Measurements from ENCODE around the gene KBTBD12.

Gene KBTBD12

GRCh38 chr3:127915937-127916493, 983 bp downstream of the KBTBD12 start:
- Histone ChIP-seq H3K9me3 (ENCODE audit: control insufficient read depth, low read length) (no peaks in the 10 kb centered on the region), H3K36me3 (ENCODE audit: control insufficient read depth, insufficient read depth, low read length) (no peaks in the 10 kb centered on the region), H3K4me3 (ENCODE audit: insufficient read depth, low read depth, low read length, poor library complexity, severe bottlenecking) (no peak overlapping the region), H3K27ac (ENCODE audit: insufficient read depth, low read length, poor library complexity, severe bottlenecking) (no peak overlapping the region), H3K27me3 (replicated peaks; ENCODE audit: control insufficient read depth, insufficient read depth, low read length, poor library complexity, severe bottlenecking) (peaks cover 5% of the 10 kb centered on the region), H3K4me1 (ENCODE audit: control insufficient read depth, insufficient read depth, low read length, poor library complexity, severe bottlenecking) (no peaks in the 10 kb centered on the region)
- DNase-seq: no peak

GRCh38 chr3:127920738-127921137, 5.7 kb downstream of the KBTBD12 start:
- Histone ChIP-seq H3K27ac (ENCODE audit: insufficient read depth, low read length, poor library complexity, severe bottlenecking) (no peak overlapping the region), H3K27me3 (replicated peaks; ENCODE audit: control insufficient read depth, insufficient read depth, low read length, poor library complexity, severe bottlenecking) (no peaks in the 10 kb centered on the region), H3K36me3 (ENCODE audit: control insufficient read depth, insufficient read depth, low read length) (no peaks in the 10 kb centered on the region)

GRCh38 chr3:127923611-127924010, 8.6 kb downstream of the KBTBD12 start:
- H3K9me3 ChIP-seq (ENCODE audit: control insufficient read depth, low read length): no peaks in the 10 kb centered on the region
- H3K36me3 ChIP-seq (ENCODE audit: control insufficient read depth, insufficient read depth, low read length): no peaks in the 10 kb centered on the region
- no peaks in the 10 kb centered on the region for H3K27me3 ChIP-seq (replicated peaks; ENCODE audit: control insufficient read depth, insufficient read depth, low read length, poor library complexity, severe bottlenecking)
- DNase-seq: no peak
- H3K4me1 ChIP-seq (ENCODE audit: control insufficient read depth, insufficient read depth, low read length, poor library complexity, severe bottlenecking): no peaks in the 10 kb centered on the region
- H3K27ac ChIP-seq (ENCODE audit: insufficient read depth, low read length, poor library complexity, severe bottlenecking): no peak overlapping the region
- H3K4me3 ChIP-seq (ENCODE audit: insufficient read depth, low read depth, low read length, poor library complexity, severe bottlenecking): no peak overlapping the region

More at GRCh38 chr3:127920738-127921137, 5.7 kb downstream of the KBTBD12 start:
- no peaks in the 10 kb centered on the region for H3K9me3 ChIP-seq (ENCODE audit: control insufficient read depth, low read length)
- no peak for DNase-seq
- H3K4me3 ChIP-seq (ENCODE audit: insufficient read depth, low read depth, low read length, poor library complexity, severe bottlenecking): no peak overlapping the region
- no peaks in the 10 kb centered on the region for H3K4me1 ChIP-seq (ENCODE audit: control insufficient read depth, insufficient read depth, low read length, poor library complexity, severe bottlenecking)

- Histone ChIP-seq H3K9me3 (ENCODE audit: control insufficient read depth, low read length) (no peaks in the 10 kb centered on the region), H3K4me1 (ENCODE audit: control insufficient read depth, insufficient read depth, low read length, poor library complexity, severe bottlenecking) (no peaks in the 10 kb centered on the region), H3K27ac (ENCODE audit: insufficient read depth, low read length, poor library complexity, severe bottlenecking) (no peak overlapping the region), H3K27me3 (replicated peaks; ENCODE audit: control insufficient read depth, insufficient read depth, low read length, poor library complexity, severe bottlenecking) (no peaks in the 10 kb centered on the region), H3K36me3 (ENCODE audit: control insufficient read depth, insufficient read depth, low read length) (no peaks in the 10 kb centered on the region), H3K4me3 (ENCODE audit: insufficient read depth, low read depth, low read length, poor library complexity, severe bottlenecking) (no peak overlapping the region)
- DNase-seq: no peak
These were observed 10.4 kb downstream of the KBTBD12 start for GRCh38 chr3:127925384-127925783.

- no peaks in the 10 kb centered on the region for H3K4me1 ChIP-seq (ENCODE audit: control insufficient read depth, insufficient read depth, low read length, poor library complexity, severe bottlenecking)
- no peak overlapping the region for H3K4me3 ChIP-seq (ENCODE audit: insufficient read depth, low read depth, low read length, poor library complexity, severe bottlenecking)
- H3K27ac ChIP-seq (ENCODE audit: insufficient read depth, low read length, poor library complexity, severe bottlenecking): no peak overlapping the region
- no peak for DNase-seq
- H3K36me3 ChIP-seq (ENCODE audit: control insufficient read depth, insufficient read depth, low read length): no peaks in the 10 kb centered on the region
- peaks cover 4% of the 10 kb centered on the region for H3K27me3 ChIP-seq (replicated peaks; ENCODE audit: control insufficient read depth, insufficient read depth, low read length, poor library complexity, severe bottlenecking)
- no peaks in the 10 kb centered on the region for H3K9me3 ChIP-seq (ENCODE audit: control insufficient read depth, low read length)
These were observed 13.0 kb downstream of the KBTBD12 start for GRCh38 chr3:127927829-127928604.

- no peak for DNase-seq
- Histone ChIP-seq H3K27ac (ENCODE audit: insufficient read depth, low read length, poor library complexity, severe bottlenecking) (no peak overlapping the region), H3K36me3 (ENCODE audit: control insufficient read depth, insufficient read depth, low read length) (no peaks in the 10 kb centered on the region), H3K27me3 (replicated peaks; ENCODE audit: control insufficient read depth, insufficient read depth, low read length, poor library complexity, severe bottlenecking) (peaks cover 4% of the 10 kb centered on the region), H3K9me3 (ENCODE audit: control insufficient read depth, low read length) (no peaks in the 10 kb centered on the region), H3K4me3 (ENCODE audit: insufficient read depth, low read depth, low read length, poor library complexity, severe bottlenecking) (no peak overlapping the region), H3K4me1 (ENCODE audit: control insufficient read depth, insufficient read depth, low read length, poor library complexity, severe bottlenecking) (no peaks in the 10 kb centered on the region)
These were observed 14.9 kb downstream of the KBTBD12 start for GRCh38 chr3:127929818-127930413.

GRCh38 chr3:127933396-127933795, 18.4 kb downstream of the KBTBD12 start:
- H3K9me3 ChIP-seq (ENCODE audit: control insufficient read depth, low read length): no peaks in the 10 kb centered on the region
- no peaks in the 10 kb centered on the region for H3K4me1 ChIP-seq (ENCODE audit: control insufficient read depth, insufficient read depth, low read length, poor library complexity, severe bottlenecking)
- DNase-seq: no peak
- H3K27me3 ChIP-seq (replicated peaks; ENCODE audit: control insufficient read depth, insufficient read depth, low read length, poor library complexity, severe bottlenecking): peaks cover 4% of the 10 kb centered on the region
- no peaks in the 10 kb centered on the region for H3K36me3 ChIP-seq (ENCODE audit: control insufficient read depth, insufficient read depth, low read length)
- H3K4me3 ChIP-seq (ENCODE audit: insufficient read depth, low read depth, low read length, poor library complexity, severe bottlenecking): no peak overlapping the region
- no peak overlapping the region for H3K27ac ChIP-seq (ENCODE audit: insufficient read depth, low read length, poor library complexity, severe bottlenecking)

- no peaks in the 10 kb centered on the region for H3K36me3 ChIP-seq (ENCODE audit: control insufficient read depth, insufficient read depth, low read length)
- H3K4me1 ChIP-seq (ENCODE audit: control insufficient read depth, insufficient read depth, low read length, poor library complexity, severe bottlenecking): no peaks in the 10 kb centered on the region
- peaks cover 3% of the 10 kb centered on the region for H3K9me3 ChIP-seq (ENCODE audit: control insufficient read depth, low read length)
- no peak overlapping the region for H3K4me3 ChIP-seq (ENCODE audit: insufficient read depth, low read depth, low read length, poor library complexity, severe bottlenecking)
- no peak for DNase-seq
- no peaks in the 10 kb centered on the region for H3K27me3 ChIP-seq (replicated peaks; ENCODE audit: control insufficient read depth, insufficient read depth, low read length, poor library complexity, severe bottlenecking)
- no peak overlapping the region for H3K27ac ChIP-seq (ENCODE audit: insufficient read depth, low read length, poor library complexity, severe bottlenecking)
These were observed 23.8 kb downstream of the KBTBD12 start for GRCh38 chr3:127938800-127939199.

- H3K4me1 ChIP-seq (ENCODE audit: control insufficient read depth, insufficient read depth, low read length, poor library complexity, severe bottlenecking): no peaks in the 10 kb centered on the region
- no peaks in the 10 kb centered on the region for H3K27me3 ChIP-seq (replicated peaks; ENCODE audit: control insufficient read depth, insufficient read depth, low read length, poor library complexity, severe bottlenecking)
- no peaks in the 10 kb centered on the region for H3K36me3 ChIP-seq (ENCODE audit: control insufficient read depth, insufficient read depth, low read length)
- H3K9me3 ChIP-seq (ENCODE audit: control insufficient read depth, low read length): peaks cover 3% of the 10 kb centered on the region
- no peak overlapping the region for H3K4me3 ChIP-seq (ENCODE audit: insufficient read depth, low read depth, low read length, poor library complexity, severe bottlenecking)
- DNase-seq: no peak
- no peak overlapping the region for H3K27ac ChIP-seq (ENCODE audit: insufficient read depth, low read length, poor library complexity, severe bottlenecking)
These were observed 25.1 kb downstream of the KBTBD12 start for GRCh38 chr3:127940116-127940515.

- no peak overlapping the region for H3K27ac ChIP-seq (ENCODE audit: insufficient read depth, low read length, poor library complexity, severe bottlenecking)
- H3K27me3 ChIP-seq (replicated peaks; ENCODE audit: control insufficient read depth, insufficient read depth, low read length, poor library complexity, severe bottlenecking): peaks cover 4% of the 10 kb centered on the region
- H3K4me3 ChIP-seq (ENCODE audit: insufficient read depth, low read depth, low read length, poor library complexity, severe bottlenecking): no peak overlapping the region
- no peaks in the 10 kb centered on the region for H3K36me3 ChIP-seq (ENCODE audit: control insufficient read depth, insufficient read depth, low read length)
- peaks cover 3% of the 10 kb centered on the region for H3K9me3 ChIP-seq (ENCODE audit: control insufficient read depth, low read length)
- DNase-seq: no peak
- no peaks in the 10 kb centered on the region for H3K4me1 ChIP-seq (ENCODE audit: control insufficient read depth, insufficient read depth, low read length, poor library complexity, severe bottlenecking)
These were observed 27.6 kb downstream of the KBTBD12 start for GRCh38 chr3:127942613-127943012.

All from effector memory CD4-positive, alpha-beta T cell (primary cell).